PC-3 (cell line): ENCODE measurements around the gene RASSF5. TPM values are rescaled to one million over a fixed set of nuclear protein-coding genes. Genes with fewer than 3 reads are reported as not detected.

Experiments used
- ATAC-seq: fragments of 200-7000 bp; cut with Tn5 transposase; 2 replicates; pipeline ENCODE4 v1.9.1; 2020; ENCODE audit warnings: mild to moderate bottlenecking, moderate library complexity
- BruUV-seq: library from RNA; stranded (reverse); fragments of 400-500 nt; replicated peaks from 2 replicates; lab custom pipeline; 2021; lab: Mats Ljungman, UMichigan
- CTCF ChIA-PET: fragments of 300-600 bp; sonication (Branson Sonifier 250); formaldehyde crosslinking; loops from one replicate; lab custom pipeline; 2022; ENCODE audit warnings: antibody characterized with exemption; lab: Charles Lee
- POLR2A ChIA-PET: fragments of 300-600 bp; sonication (Branson Sonifier 250); formaldehyde crosslinking; loops from one replicate; lab custom pipeline; 2022; ENCODE audit warnings: antibody characterized with exemption; ENCODE audit not compliant: unreplicated experiment; lab: Charles Lee
- DNase-seq: peaks from one replicate; pipeline ENCODE4 v3.0.0-alpha.2; 2015
- H2AFZ ChIP-seq: fragments of 300-600 bp; sonication (generic); 2 replicates; pipeline ENCODE4 v1.6.0; 2016; ENCODE audit warnings: antibody characterized with exemption, low read length
- H3F3A ChIP-seq: fragments of 300-600 bp; sonication (generic); one replicate; pipeline ENCODE4 v1.6.0; 2017; ENCODE audit warnings: antibody characterized with exemption, low read length, control low read depth, mild to moderate bottlenecking; ENCODE audit not compliant: unreplicated experiment
- H3K27ac ChIP-seq: fragments of 300-600 bp; sonication (generic); 2 replicates; pipeline ENCODE4 v1.5.1; 2016; ENCODE audit warnings: mild to moderate bottlenecking, low read length
- H3K27me3 ChIP-seq: fragments of 300-600 bp; sonication (generic); 2 replicates; pipeline ENCODE4 v1.6.1; 2016; ENCODE audit warnings: low read length, mixed read lengths
- H3K36me3 ChIP-seq: fragments of 300-600 bp; sonication (generic); 2 replicates; pipeline ENCODE4 v1.6.1; 2016; ENCODE audit warnings: low read depth, mixed run types, low read length, mixed read lengths
- H3K4me1 ChIP-seq: fragments of 300-600 bp; sonication (generic); 2 replicates; pipeline ENCODE4 v1.5.1; 2016; ENCODE audit warnings: low read length; ENCODE audit not compliant: insufficient read depth
- H3K4me2 ChIP-seq: fragments of 300-600 bp; sonication (generic); 2 replicates; pipeline ENCODE4 v1.6.0; 2016; ENCODE audit warnings: low read length
- H3K4me3 ChIP-seq: fragments of 300-600 bp; sonication (generic); 2 replicates; pipeline ENCODE4 v1.5.1; 2016; ENCODE audit warnings: mild to moderate bottlenecking, low read length, mixed read lengths
- H3K79me2 ChIP-seq: fragments of 300-600 bp; sonication (generic); 2 replicates; pipeline ENCODE4 v1.6.1; 2017; ENCODE audit warnings: low read length, mixed read lengths
- H3K9ac ChIP-seq: fragments of 300-600 bp; sonication (generic); 2 replicates; pipeline ENCODE4 v1.6.0; 2016; ENCODE audit warnings: mild to moderate bottlenecking, low read length
- H3K9me2 ChIP-seq: fragments of 300-600 bp; sonication (generic); replicated peaks from 2 replicates; pipeline ENCODE4 v1.6.1; 2016; ENCODE audit warnings: mixed run types, low read length, mixed read lengths
- H3K9me3 ChIP-seq: fragments of 300-600 bp; sonication (generic); 2 replicates; pipeline ENCODE4 v1.6.1; 2016; ENCODE audit warnings: low read length, mixed read lengths
- H4K20me1 ChIP-seq: fragments of 300-600 bp; sonication (generic); 2 replicates; pipeline ENCODE4 v1.6.1; 2016; ENCODE audit warnings: low read length, mixed read lengths
- CTCF ChIP-seq: fragments of 300-600 bp; sonication (generic); conservative IDR thresholded peaks from 2 replicates; pipeline ENCODE4 v1.5.1; 2017; ENCODE audit warnings: antibody characterized with exemption, low read depth, mild to moderate bottlenecking, low read length
- EZH2 ChIP-seq: fragments of 300-600 bp; sonication (generic); IDR thresholded peaks from one replicate; pipeline ENCODE4 v1.6.1; 2017; ENCODE audit warnings: antibody characterized with exemption, mild to moderate bottlenecking, low read length; ENCODE audit not compliant: unreplicated experiment
- EZH2phosphoT487 ChIP-seq: fragments of 300-600 bp; sonication (generic); IDR thresholded peaks from 2 replicates; pipeline ENCODE4 v1.6.1; 2018; ENCODE audit warnings: mild to moderate bottlenecking, antibody characterized with exemption, low read length, borderline replicate concordance
- intact Hi-C: fragments of 100-400 bp; cut with micrococcal nuclease; formaldehyde crosslinking; loops from 2 replicates; pipeline ENCODE4 v1.9.0; 2023
- total RNA-seq: library from RNA; depleted of rRNA; stranded (reverse); fragments of >200 nt; gene quantifications from 2 replicates; pipeline ENCODE4 v1.2.3, GENCODE V29; 2014

Gene RASSF5
- total RNA-seq, 1 experiment from 2014 or later = 15.5 TPM

GRCh38 chr1:206565995-206566394, 58.7 kb downstream of the RASSF5 start:
- H2AFZ ChIP-seq = no peak overlapping the region
- no peak overlapping the region for H3K4me2 ChIP-seq
- ATAC-seq (no peak), DNase-seq (no peak)
- ChIA-PET CTCF (no interaction called here), POLR2A (no interaction called here)
- no peaks in the 10 kb centered on the region for H3K9me2 ChIP-seq
- intact Hi-C loops = no loop called here
- H4K20me1 ChIP-seq = no peaks in the 10 kb centered on the region
- H3K27me3 ChIP-seq = no peaks in the 10 kb centered on the region
- no peaks in the 10 kb centered on the region for H3F3A ChIP-seq
- H3K79me2 ChIP-seq = no peaks in the 10 kb centered on the region
- no peak overlapping the region for H3K4me3 ChIP-seq
- no peak overlapping the region for H3K27ac ChIP-seq
- no peak overlapping the region for H3K9ac ChIP-seq
- BruUV-seq = no TSS peak
- H3K36me3 ChIP-seq = no peaks in the 10 kb centered on the region
- no peaks in the 10 kb centered on the region for H3K4me1 ChIP-seq
- no peak for TF ChIP-seq CTCF
- TF ChIP-seq EZH2 = no peak
- no peak for TF ChIP-seq EZH2phosphoT487
- no peaks in the 10 kb centered on the region for H3K9me3 ChIP-seq

GRCh38 chr1:206566999-206567398, 59.7 kb downstream of the RASSF5 start:
- no TSS peak for BruUV-seq
- POLR2A ChIA-PET = no interaction called here

More at GRCh38 chr1:206566999-206567398, 59.7 kb downstream of the RASSF5 start:
- no peak overlapping the region for H3K4me3 ChIP-seq
- DNase-seq = no peak
- CTCF ChIA-PET = interaction anchor here (0.6 kb wide), 1 partner anchor 22 kb away, joined by 4 read pairs; no protein-coding TSS in a partner anchor
- no peaks in the 10 kb centered on the region for H3K9me3 ChIP-seq
- no peak for ATAC-seq
- H3K79me2 ChIP-seq = no peaks in the 10 kb centered on the region
- no peaks in the 10 kb centered on the region for H4K20me1 ChIP-seq
- H3K9ac ChIP-seq = no peak overlapping the region
- H3K4me1 ChIP-seq = no peaks in the 10 kb centered on the region
- TF ChIP-seq EZH2 = no peak
- TF ChIP-seq CTCF = no peak
- TF ChIP-seq EZH2phosphoT487 = no peak
- H3K36me3 ChIP-seq = no peaks in the 10 kb centered on the region
- intact Hi-C loops = no loop called here
- H3K27me3 ChIP-seq = no peaks in the 10 kb centered on the region
- H3K4me2 ChIP-seq = no peak overlapping the region
- H3K27ac ChIP-seq = no peak overlapping the region
- H2AFZ ChIP-seq = no peak overlapping the region
- H3K9me2 ChIP-seq = no peaks in the 10 kb centered on the region
- H3F3A ChIP-seq = no peaks in the 10 kb centered on the region
